ENCODE results near the gene PLCH1. TPM values are rescaled to one million over a fixed set of nuclear protein-coding genes. Genes with fewer than 3 reads are reported as not detected.

PLCH1 gene
- total RNA-seq, 1 experiment from 2014 or later, result 3.8 TPM

- Histone ChIP-seq H3K4me2 (ENCODE audit: low read length) (no peak overlapping the region), H2AFZ (ENCODE audit: low read depth, low read length, poor library complexity, severe bottlenecking) (no peak overlapping the region), H3K9me3 (ENCODE audit: control insufficient read depth in 1 of 2, insufficient read depth in 1 of 2, low read depth in 1 of 2, low read length in 2 of 2) (no peaks in the 10 kb centered on the region), H3K36me3 (ENCODE audit: control insufficient read depth in 1 of 2, insufficient read depth in 2 of 2, low read length in 2 of 2) (no peaks in the 10 kb centered on the region), H3K27me3 (ENCODE audit: insufficient read depth, low read length) (no peaks in the 10 kb centered on the region), H4K20me1 (ENCODE audit: insufficient read depth) (no peaks in the 10 kb centered on the region), H3K4me1 (ENCODE audit: control insufficient read depth in 1 of 2, insufficient read depth in 2 of 2, low read length in 2 of 2) (no peaks in the 10 kb centered on the region), H3K79me2 (ENCODE audit: insufficient read depth, low read length) (no peaks in the 10 kb centered on the region), H3K9ac (ENCODE audit: low read length) (no peak overlapping the region), H3K9me2 (ENCODE audit: insufficient read depth) (no peaks in the 10 kb centered on the region), H3K27ac (ENCODE audit: low read depth, low read length) (no peak overlapping the region), H3K4me3 (replicated peaks in 1 of 2; ENCODE audit: low read depth in 1 of 2, low read length in 2 of 2) (no peak overlapping the region)
- no peak for TF ChIP-seq SRF (IDR thresholded peaks at IDR 0.05; ENCODE audit: low read depth)
- no peak for TF ChIP-seq FOSL1 (IDR thresholded peaks at IDR 0.05; ENCODE audit: low read depth)
- TF ChIP-seq YY1 (IDR thresholded peaks at IDR 0.05; ENCODE audit: extremely low read depth, insufficient replicate concordance, low read depth, low read length), result no peak
- TF ChIP-seq EGR1 (IDR thresholded peaks at IDR 0.05; ENCODE audit: low read depth), result no peak
- no peak for TF ChIP-seq ELF1 (IDR thresholded peaks at IDR 0.05; ENCODE audit: borderline replicate concordance, low read depth)
- TF ChIP-seq SIN3A (IDR thresholded peaks at IDR 0.05; ENCODE audit: low read depth), result no peak
- TF ChIP-seq MAX (IDR thresholded peaks at IDR 0.05), result no peak
- TF ChIP-seq ZFX (IDR thresholded peaks at IDR 0.05), result no peak
- no peak for TF ChIP-seq SP1 (IDR thresholded peaks at IDR 0.05; ENCODE audit: low read depth)
- DNase-seq (ENCODE audit: low read depth, low spot score), result no peak
- ChIA-PET CTCF (no interaction called here), RAD21 (ENCODE audit: low non-redundant PET in 1 of 2, low total read pairs in 2 of 2, uncharacterized antibody in 2 of 2, unreplicated experiment in 2 of 2) (no interaction called here), POLR2A (no interaction called here)
- BruUV-seq (replicated peaks), result no TSS peak
- no peak for ATAC-seq
- intact Hi-C loops (cut with micrococcal nuclease), result no loop called here
Measured at GRCh38 chr3:155330370-155330769, 414.5 kb downstream of the PLCH1 start.

- ATAC-seq (no peak), DNase-seq (ENCODE audit: low read depth, low spot score) (no peak)
- no peak overlapping the region for H3K4me3 ChIP-seq (replicated peaks in 1 of 2; ENCODE audit: low read depth in 1 of 2, low read length in 2 of 2)
- H4K20me1 ChIP-seq (ENCODE audit: insufficient read depth), result no peaks in the 10 kb centered on the region
- ChIA-PET POLR2A (no interaction called here), RAD21 (ENCODE audit: low non-redundant PET in 1 of 2, low total read pairs in 2 of 2, uncharacterized antibody in 2 of 2, unreplicated experiment in 2 of 2) (no interaction called here), CTCF (no interaction called here)
- H3K9me3 ChIP-seq (ENCODE audit: control insufficient read depth in 1 of 2, insufficient read depth in 1 of 2, low read depth in 1 of 2, low read length in 2 of 2), result no peaks in the 10 kb centered on the region
- no peaks in the 10 kb centered on the region for H3K79me2 ChIP-seq (ENCODE audit: insufficient read depth, low read length)
- intact Hi-C loops (cut with micrococcal nuclease), result no loop called here
- no peaks in the 10 kb centered on the region for H3K4me1 ChIP-seq (ENCODE audit: control insufficient read depth in 1 of 2, insufficient read depth in 2 of 2, low read length in 2 of 2)
- H3K9me2 ChIP-seq (ENCODE audit: insufficient read depth), result no peaks in the 10 kb centered on the region
- no peak overlapping the region for H2AFZ ChIP-seq (ENCODE audit: low read depth, low read length, poor library complexity, severe bottlenecking)
- no peak overlapping the region for H3K27ac ChIP-seq (ENCODE audit: low read depth, low read length)
- H3K9ac ChIP-seq (ENCODE audit: low read length), result no peak overlapping the region
- H3K4me2 ChIP-seq (ENCODE audit: low read length), result no peak overlapping the region
- no peaks in the 10 kb centered on the region for H3K36me3 ChIP-seq (ENCODE audit: control insufficient read depth in 1 of 2, insufficient read depth in 2 of 2, low read length in 2 of 2)
- no TSS peak for BruUV-seq (replicated peaks)
- no peaks in the 10 kb centered on the region for H3K27me3 ChIP-seq (ENCODE audit: insufficient read depth, low read length)
- no peak for TF ChIP-seq YY1 (IDR thresholded peaks at IDR 0.05; ENCODE audit: extremely low read depth, insufficient replicate concordance, low read depth, low read length)
- no peak for TF ChIP-seq EZH2phosphoT487 (IDR thresholded peaks at IDR 0.05; ENCODE audit: borderline replicate concordance)
- TF ChIP-seq ZBTB33 (IDR thresholded peaks at IDR 0.05; ENCODE audit: extremely low read depth, insufficient replicate concordance, low read length), result no peak
- TF ChIP-seq TCF7L2 (IDR thresholded peaks at IDR 0.05; ENCODE audit: borderline replicate concordance, extremely low read depth, insufficient read depth, insufficient read length), result no peak
- TF ChIP-seq POLR2A (IDR thresholded peaks at IDR 0.05; ENCODE audit: borderline replicate concordance, extremely low read depth, insufficient read depth, insufficient read length), result no peak
- no peak for TF ChIP-seq SP1 (IDR thresholded peaks at IDR 0.05; ENCODE audit: low read depth)
- no peak for TF ChIP-seq CBX3 (IDR thresholded peaks at IDR 0.05; ENCODE audit: low read depth)
- TF ChIP-seq RAD21 (IDR thresholded peaks at IDR 0.05; ENCODE audit: low read depth), result no peak
- TF ChIP-seq EZH2 (IDR thresholded peaks at IDR 0.05), result no peak
- TF ChIP-seq FOSL1 (IDR thresholded peaks at IDR 0.05; ENCODE audit: low read depth), result no peak
- no peak for TF ChIP-seq POLR2AphosphoS5 (IDR thresholded peaks at IDR 0.05; ENCODE audit: low read depth, low read length)
- no peak for TF ChIP-seq ATF3 (IDR thresholded peaks at IDR 0.05)
- TF ChIP-seq ELF1 (IDR thresholded peaks at IDR 0.05; ENCODE audit: borderline replicate concordance, low read depth), result no peak
- no peak for TF ChIP-seq MAX (IDR thresholded peaks at IDR 0.05)
Measured at GRCh38 chr3:155329513-155330048, 415.3 kb downstream of the PLCH1 start.
